Ammon's horn (tissue), 1 donor: ENCODE data around the gene ZC3H4.
"Not testable (repeated sequence)": the region's sequence is repeated elsewhere in the genome, so short reads cannot be mapped to it uniquely, and the experiment has no call there.

ENCODE experiments used
- DNase-seq: peaks from one replicate; pipeline ENCODE4 v3.0.0-alpha.2; 2016; ENCODE audit warnings: low spot score

ZC3H4 gene

DNA sequence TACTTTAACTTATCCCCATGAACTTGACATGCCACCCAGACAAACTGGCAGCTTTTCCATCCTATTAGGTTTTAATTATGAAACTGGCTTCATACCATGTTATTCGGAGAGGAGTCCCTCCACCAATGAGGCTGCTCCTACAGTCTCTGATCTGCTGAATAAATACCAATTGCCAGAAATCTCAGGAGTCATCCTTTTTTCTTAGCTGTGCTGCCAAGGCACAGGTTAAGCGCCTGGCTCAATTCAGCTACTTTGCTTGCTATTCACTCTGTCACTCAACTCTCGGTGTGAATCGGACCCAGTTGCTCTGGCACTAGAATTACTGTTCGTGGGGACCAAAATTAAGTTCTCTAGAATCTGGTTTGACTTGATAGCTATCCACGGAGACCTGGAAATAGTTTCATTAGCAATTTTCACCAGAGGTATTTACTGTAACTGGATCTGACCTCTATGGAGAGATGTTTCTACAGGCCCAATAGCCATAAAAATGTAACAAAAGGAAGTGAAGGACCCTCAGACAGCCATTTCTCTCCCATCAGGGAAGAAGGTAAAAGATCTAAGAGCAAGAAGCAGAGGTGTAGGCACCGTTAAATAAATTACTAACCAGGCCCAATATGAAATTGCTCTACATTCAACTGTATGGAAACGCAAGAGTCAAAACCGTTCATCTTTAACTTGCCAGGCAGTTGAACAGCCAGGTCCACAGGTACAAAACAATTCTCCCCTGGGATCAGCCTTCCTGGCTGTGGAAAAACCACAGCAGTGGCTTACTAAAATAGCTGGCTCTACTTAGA is 5.4 kb downstream of the ZC3H4 start:
- no peak for DNase-seq

DNA sequence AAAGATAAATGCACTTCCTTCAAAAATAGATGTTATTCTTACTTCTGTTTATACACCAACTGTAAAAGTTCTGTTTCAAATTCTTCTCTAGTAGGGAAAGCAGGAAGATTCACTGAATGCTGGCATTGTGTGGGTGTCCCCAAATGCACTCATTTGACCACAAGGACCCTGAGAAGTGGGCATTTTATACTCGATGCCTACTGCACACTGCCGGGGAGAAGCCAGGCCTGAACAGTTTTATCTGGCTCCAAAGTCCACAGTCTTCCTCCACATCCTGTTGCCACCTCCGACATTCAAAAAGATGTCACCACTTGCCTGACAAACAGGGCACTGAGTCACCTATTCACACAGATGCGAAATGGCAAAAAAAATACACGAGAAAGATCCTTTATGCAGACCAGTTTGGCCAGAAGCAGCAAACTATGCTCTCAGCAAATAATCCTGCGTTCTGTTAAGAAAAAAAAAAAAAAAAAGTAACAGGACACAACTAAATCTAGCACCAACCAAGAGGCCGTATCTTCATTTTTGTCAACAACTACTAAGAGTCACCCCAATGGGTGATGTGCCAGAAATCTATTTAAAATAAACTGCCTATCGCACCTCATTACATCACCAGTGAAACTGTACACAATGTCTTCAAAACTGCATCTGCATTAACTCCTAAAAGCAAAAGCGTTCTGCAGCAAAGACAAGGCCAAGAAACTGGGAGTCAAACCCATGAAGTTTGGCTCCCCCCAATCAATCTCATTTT is 6.2 kb downstream of the ZC3H4 start:
- no peak for DNase-seq

DNA sequence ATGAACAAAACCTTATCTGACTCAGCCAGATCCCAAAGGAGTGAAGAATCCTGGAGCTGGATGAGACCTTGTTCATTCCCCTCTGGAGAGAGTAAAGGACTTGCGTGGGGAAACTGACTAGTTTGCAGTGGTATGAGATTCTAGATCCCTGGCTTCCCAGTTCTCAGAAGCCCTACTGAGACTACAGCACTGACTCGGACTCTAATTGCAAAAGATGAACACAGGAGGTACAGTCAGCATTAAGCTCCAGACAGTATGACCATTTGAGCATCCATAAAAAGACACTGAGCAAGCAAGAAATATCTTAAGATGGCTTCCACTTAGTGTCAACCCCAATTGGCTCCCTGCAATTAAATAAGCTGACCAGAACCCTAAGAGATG is 6.8 kb downstream of the ZC3H4 start:
- DNase-seq, result no peak

DNA sequence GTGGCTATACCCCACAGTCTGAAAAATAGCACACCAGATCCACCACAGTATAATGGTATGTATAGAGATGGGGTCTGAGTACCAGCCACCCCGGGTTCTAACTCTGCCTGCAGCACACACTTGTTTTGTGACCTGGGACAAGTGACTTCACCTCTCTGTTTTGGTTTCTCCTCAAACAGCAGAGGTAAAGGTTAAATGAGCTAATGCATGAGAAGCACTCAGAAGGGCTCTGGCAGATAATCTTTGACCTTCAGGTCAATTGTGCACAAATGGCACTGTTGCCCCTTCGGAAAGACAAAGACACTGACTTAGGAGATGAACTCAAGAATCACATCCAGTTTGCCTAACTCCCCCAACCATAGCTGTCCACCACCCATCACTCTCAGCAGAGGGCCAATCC is 7.7 kb downstream of the ZC3H4 start:
- no peak for DNase-seq

DNA sequence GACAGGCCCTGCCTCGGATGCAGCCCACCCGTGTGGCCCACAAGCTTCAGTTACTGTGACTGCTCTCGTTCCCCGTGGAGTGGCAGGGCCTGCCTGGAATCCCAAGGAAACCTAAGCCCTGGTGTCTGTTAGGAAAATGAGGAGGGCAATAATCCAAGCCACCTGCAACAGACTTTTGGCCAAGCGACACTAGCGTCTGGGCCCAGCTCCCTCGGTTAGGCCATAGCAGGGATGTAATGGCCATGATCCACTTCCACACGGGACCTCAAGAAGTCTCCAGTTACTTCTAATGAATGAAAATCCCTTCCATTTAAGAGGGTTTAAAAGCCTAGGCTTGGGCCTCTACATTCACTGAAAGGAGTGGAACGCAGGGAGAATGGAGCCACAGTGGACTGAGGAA is 8.9 kb downstream of the ZC3H4 start:
- DNase-seq, result no peak

DNA sequence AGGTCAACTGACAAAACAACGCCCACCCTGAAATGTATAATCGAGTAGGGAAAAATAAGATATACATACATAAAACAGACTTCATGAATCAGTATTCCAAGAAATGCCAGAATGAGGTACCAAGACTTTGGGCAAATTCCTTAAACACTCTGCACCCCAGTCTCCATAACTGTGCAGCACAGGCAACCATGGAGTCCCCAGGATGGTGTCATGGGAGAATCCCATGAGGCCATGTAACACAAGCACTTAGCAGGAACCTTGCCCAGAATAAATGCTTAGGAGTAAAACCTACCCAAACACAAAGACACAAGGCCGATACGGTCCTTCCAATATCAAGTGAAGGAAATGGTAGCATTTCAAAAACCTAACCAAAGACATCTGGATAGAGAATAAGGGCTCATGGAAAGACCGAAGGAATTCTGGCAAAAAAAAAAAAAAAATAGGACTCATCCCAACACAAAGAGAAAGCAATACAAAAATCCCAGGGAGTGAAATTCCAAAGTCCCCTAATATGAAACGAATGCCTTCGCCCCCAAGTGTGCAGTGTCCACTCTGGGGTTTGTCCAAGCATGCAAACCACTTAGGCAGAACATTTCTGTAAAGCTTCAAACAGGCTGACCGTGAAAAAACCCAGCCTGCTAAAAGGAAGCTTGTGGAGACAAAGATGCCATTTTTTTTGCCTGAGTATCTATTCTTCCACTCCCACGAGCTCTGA is 11.1 kb downstream of the ZC3H4 start:
- no peak for DNase-seq

DNA sequence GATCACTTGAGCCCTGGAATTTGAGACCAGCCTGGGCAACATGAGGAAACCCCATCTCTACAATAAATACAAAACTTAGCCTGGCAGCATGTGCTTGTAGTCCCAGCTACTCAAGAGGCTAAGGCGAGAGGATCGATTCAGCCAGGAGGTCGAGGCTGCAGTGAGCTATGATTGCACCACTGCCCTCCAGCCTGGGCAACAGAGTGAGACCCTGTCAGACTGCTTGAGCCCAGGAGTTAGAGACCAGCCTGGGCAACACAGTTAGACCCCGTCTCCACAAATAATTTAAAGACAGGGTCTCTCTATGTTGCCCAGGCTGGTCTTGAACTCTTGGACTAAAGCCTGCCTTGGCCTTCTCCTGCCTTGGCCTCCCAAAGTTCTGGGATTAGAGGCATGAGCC is 12.5 kb downstream of the ZC3H4 start:
- DNase-seq, result not testable (repeated sequence)

DNA sequence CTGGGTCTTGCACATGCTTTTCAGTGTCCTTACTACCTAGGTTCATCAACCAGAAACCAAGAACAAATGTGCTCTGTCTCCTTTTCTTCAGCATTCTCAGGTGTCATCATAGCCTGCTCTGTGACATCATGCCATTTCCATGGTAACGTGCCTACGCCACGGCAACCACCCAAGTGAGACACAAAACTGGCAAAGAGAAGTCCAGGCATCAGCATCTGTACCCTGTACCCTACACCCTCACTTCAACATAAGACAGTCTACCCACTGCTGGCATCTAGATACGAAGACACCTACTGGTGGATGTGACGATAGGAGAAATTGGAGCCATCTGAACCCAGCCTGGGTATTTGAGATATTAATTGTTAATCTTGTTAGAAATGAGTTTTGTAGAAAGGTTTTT is 13.3 kb downstream of the ZC3H4 start:
- DNase-seq, result no peak

DNA sequence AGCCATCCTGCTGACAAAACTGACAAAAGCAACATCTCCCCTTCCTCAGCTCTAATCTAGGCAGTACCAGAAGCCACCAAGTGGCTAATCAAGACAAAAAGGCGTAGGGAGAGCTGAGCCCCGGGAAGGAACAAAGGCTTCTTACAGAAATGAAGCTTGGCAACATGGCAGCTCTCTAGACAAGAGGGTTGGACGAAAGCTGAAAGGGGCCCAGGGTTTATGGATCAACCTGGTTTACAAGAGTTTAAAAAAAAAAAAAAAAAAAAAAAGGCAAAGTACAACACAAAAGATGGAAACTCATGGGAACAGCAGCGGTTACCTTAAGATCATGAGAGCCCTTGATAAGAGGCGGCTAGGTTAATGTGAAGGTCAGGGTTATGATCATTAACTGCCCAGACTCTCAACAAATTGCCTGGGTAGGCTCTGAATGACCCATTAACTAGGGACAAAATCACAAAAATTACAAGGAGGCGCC is 14.0 kb downstream of the ZC3H4 start:
- no peak for DNase-seq

DNA sequence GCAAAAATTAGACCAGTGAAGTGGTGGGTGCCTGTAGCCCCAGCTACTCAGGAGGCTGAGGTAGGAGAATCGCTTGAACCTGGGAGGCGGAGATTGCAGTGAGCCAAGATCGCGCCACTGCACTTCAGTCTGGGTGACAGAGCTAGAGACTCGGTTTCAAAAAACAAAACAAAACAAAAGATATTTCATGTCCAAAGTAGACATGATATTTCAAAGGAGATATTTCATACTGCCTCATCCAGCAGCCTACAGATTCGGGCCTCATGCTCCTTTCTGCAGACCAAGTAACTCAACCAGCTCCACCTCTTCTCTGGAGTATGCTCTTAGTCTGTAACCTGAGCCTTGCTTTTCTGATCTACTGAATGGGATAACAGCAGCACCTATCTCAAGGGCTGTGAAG is 15.0 kb downstream of the ZC3H4 start:
- no peak for DNase-seq

DNA sequence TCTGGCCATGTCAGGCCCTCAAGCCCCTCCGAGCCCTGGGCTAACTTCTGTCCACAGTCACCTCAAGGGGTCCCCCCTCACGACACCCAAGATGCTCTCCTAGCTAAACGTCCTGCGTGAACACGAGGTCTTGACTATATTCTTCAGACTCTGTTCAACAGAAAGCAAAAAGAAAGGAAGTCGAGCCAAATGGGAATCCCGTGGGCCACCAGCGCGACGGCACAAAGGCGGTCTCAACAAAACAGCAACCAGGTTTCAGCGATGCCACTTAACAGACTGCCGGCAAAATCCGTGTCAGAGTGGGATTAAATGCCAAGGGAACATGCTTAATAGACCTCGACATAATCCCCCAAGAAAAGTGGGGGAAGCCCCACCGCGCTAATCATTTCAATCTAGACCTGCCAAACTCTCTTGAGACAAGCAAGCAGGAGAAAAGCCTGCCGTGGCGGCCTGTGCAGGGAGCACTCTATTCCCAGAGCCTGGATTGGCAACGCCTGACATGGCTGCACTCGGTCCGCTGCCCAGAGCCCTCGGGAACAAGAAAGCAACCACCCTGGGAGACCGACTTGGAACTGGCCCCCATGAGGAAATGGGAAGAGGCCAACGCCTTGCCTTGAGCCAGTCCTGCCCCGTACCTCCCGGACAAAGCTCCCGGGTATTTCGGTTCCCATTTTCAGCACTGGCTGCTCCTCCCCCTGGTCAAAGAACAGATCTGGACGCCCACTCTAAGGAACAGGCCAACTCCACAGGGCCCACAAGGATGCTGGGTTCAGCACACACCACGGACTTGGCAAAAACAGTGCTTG is 16.0 kb downstream of the ZC3H4 start:
- DNase-seq, result peak; percentile 81

DNA sequence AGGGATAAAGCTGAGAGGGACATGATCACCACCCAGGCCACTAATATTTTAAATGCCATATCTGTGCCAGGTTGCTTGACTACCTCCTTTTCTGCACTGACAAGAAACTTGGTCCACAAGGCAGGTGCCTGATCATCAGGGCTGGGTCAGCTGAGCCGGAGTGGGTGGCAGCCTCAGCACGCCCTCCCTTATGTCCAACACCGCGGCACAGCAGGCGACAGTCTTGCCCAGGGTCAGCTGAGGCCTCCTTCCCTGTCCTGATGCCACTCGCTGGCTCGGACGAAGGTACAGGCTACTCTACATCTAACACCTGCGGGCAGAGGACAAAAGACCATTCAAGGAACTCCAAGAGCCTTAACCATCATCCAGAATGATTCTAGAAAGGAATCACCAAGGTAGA is 16.9 kb downstream of the ZC3H4 start:
- DNase-seq, result no peak

DNA sequence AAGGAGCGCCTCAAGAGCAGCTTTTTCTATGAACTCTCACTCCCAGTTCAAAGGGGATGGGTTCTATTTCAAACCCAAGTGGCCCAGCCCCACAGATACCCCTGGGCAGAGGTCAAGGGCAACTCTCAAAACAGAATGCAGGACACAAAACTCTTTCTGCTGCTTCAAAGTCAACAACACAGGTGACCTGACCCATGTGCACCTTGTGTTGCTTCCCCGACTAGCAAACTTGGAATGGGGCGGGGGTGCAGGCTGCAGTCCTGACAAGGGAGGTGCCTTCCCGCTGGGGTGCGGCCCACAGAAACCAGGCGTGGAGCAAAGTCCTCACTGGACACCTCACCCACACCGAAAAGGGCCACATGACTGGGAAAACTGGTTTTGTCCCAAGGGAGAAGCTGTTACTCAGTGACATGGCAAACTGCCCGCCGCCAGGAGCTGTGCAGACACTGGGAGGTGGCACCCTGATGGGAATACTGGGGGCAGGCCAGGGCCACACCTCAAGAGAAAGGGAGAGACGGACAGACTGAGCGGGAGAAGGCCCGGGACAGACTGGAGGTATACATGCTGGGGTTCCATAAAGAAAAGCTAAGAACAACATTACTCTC is 17.4 kb downstream of the ZC3H4 start:
- no peak for DNase-seq

DNA sequence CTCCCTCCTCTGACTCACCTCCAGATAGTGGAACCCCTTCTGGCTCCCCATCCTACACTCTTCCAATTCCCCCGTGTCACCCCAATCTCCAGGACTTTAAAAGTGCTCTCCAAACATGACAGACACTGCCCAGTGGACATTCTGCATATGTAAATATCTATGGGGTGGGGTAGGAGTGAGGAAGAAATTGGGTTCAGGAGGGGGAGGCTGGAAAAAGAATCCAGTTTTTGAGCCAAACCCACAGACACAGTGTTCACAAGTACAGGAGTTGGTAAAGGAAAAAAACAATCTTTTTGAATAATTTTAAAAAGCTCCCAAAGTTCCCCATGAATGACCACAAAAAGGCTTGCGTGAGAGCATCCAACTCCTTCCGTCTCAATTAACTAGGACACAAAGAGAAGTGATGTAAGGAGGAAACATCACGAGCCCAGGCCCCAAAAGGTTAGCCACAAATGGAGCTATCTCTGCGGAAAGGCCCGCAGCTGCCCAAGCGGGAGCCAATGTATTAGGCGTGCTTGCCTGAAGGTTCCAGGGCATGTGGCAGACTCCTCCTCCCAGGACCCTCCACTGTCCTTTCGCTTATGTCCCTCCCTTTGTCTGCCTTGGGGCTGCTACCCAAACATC is 18.0 kb downstream of the ZC3H4 start:
- no peak for DNase-seq

DNA sequence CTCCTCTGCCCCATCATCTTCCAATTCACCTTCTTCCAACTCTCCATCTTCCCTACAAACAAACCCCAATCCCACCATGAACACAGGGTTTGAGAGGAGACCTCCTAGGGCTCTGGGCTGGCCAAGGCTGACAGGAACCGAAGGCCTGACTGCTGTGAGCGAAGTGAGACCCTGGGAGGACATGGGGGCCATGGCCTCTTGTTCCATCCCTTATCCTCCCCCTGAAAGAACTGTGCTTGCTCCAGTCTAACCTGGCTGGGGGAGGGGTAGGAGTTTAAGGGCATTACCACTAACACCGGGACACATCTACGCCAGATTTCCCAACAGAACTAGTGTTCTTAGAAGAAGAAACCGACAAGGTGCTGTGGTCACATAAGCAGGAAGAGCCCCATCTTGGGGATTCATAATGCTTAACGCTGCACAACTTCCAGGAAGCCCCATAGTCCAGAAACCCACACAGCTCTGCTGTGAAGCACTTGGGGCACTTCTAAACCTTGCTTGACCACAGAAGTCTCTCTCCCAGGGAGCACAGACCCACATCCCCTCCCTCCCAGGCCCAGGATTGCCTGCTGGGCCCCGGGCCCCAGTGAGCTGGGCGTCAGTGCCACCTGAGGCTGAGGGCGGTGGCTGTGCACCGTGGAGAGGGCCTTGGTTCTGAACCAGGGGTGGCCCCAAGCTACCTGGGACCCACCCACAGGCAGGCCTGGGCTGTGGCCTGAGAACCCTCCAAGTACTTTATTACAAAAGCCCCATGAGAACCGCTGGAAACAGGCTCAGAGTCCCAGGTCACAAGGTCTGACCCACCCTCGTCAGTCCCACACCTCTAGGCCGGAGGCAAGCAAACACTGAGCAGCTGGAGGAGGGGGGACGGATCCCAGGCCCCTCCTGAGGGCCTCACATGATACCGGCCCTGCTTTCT is 18.8 kb downstream of the ZC3H4 start:
- no peak for DNase-seq

DNA sequence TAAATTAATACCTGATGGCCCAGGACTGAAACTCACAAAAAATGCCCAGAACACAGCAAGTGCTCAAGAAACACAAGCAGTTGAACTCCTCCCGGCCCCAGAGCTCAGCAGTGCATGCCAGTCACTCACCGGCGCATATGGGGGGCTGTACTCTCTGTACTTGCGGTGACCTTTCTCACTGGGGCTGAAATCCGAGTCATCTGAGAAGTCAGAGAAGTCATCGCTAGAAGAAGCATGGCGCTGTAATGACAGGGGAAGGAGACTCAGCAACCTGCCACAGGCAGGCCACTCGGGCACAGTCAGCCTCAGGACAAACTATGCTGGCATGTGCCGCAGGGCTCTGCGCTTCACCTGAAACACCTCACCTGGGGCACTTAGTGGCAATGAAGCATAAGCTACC is 19.7 kb downstream of the ZC3H4 start:
- no peak for DNase-seq

DNA sequence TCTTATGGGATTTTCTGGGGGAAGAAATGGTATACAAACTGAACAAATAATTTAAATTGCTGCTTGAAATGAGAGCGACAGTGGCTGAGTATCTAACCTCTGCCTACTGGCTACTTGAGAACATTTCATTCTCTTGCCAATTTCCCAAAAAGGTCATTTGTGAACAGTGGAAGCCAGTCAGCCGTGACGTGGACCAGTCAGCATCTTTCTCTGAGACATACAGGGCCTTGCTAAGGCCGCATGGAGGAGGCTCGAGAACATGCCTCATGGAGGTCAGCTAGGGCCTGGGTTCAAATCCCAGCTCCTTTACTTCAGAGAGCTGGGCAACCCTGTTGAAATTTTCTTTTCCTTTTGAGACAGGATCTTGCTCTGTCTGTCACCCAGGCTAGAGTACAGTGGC is 20.3 kb downstream of the ZC3H4 start:
- DNase-seq, result no peak

DNA sequence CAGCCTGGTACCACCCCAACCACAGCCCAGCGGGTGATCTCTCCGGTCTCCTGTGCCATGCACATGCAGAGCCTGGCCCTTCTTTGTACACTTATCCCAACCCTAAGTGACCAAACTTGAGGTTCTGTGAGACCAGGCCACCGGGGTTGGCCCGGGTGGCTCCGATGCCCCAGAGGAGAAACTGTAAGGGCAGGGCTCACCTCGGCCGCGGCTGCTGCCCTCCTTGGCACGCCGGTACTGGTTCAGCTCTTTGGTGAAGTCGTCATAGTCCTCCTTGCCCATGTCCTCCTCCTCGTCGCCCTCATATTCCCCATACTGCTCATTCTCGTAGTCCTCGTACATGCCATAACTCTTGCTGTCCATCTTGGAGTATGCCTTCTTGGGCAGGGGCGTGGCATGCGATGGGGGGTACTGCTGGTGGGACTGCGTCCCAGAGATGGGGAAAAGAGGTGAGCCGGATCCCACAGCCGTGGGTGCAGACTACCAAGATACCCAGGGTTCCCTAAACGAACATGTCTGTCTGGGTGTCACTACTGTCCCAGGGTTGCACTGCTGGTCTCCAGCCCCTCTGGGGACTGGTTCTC is 23.7 kb downstream of the ZC3H4 start:
- no peak for DNase-seq

DNA sequence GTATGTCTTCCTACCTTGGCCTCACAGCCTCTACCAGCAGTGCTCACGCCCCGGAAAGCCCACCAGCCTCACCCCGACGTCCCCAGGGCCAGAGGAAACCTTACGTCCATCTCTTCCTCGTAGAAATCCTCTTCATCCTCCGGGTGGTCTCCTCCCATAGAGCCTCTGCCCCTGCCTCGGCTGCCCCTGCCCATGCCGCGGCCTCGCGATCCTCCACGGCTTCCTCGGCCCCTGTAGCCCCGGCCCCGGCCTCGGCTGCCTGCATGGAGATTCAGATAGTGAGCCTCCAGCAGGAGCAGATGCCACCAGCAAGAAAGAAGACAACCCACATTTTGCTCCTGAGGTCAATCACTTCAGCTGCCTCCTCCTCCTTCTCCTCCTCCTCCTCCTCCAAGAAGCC is 27.3 kb downstream of the ZC3H4 start:
- no peak for DNase-seq
